Measurements from ENCODE around the gene TIMP2. TPM values are rescaled to one million over a fixed set of nuclear protein-coding genes. Genes with fewer than 3 reads are reported as not detected.

TIMP2 gene
- total and polyA plus RNA-seq, 2 of the 13 experiments (the other 11 are each of a cell fraction or from before 2014, with no cell fraction given): 3.8 to 8.5 TPM

GRCh38 chr17:78884148-78884825 is 40.9 kb downstream of the TIMP2 start (continued):
- TF ChIP-seq HNF1A (IDR thresholded peaks at IDR 0.05; ENCODE audit: low read depth) (no peak), HNF1A (CRISPR knock-in tag; IDR thresholded peaks at IDR 0.05; ENCODE audit: borderline replicate concordance) (no peak), NFE2L2 (IDR thresholded peaks at IDR 0.05; ENCODE audit: low read length) (no peak), MBD4 (IDR thresholded peaks at IDR 0.05; ENCODE audit: borderline replicate concordance, low read length) (no peak), REST (IDR thresholded peaks at IDR 0.05; ENCODE audit: borderline replicate concordance in 1 of 2, low read depth in 1 of 2, low read length in 2 of 2) (no peak), ZNF570 (CRISPR knock-in tag; IDR thresholded peaks at IDR 0.05; ENCODE audit: borderline replicate concordance) (no peak), SMAD9 (CRISPR knock-in tag; IDR thresholded peaks at IDR 0.05) (no peak), KDM4B (CRISPR knock-in tag; IDR thresholded peaks at IDR 0.05) (no peak; the same call in 1 of the 2 replicates), ZFP91 (CRISPR knock-in tag; IDR thresholded peaks at IDR 0.05; ENCODE audit: borderline replicate concordance) (0 out of 2 replicates have a peak, but pooled peaks have one; percentile 9), LBX2 (CRISPR knock-in tag; IDR thresholded peaks at IDR 0.05; ENCODE audit: borderline replicate concordance) (no peak), STAT5B (CRISPR knock-in tag; IDR thresholded peaks at IDR 0.05) (no peak), CBX2 (IDR thresholded peaks at IDR 0.05; ENCODE audit: low read depth, low read length) (no peak), CBX2 (CRISPR knock-in tag; IDR thresholded peaks at IDR 0.05; ENCODE audit: low read depth) (no peak), ZC3H4 (CRISPR knock-in tag; IDR thresholded peaks at IDR 0.05; ENCODE audit: borderline replicate concordance) (no peak), ZBTB8A (CRISPR knock-in tag; IDR thresholded peaks at IDR 0.05; ENCODE audit: borderline replicate concordance, low read depth) (no peak), ZNF704 (CRISPR knock-in tag; IDR thresholded peaks at IDR 0.05; ENCODE audit: borderline replicate concordance) (no peak), ZBTB21 (CRISPR knock-in tag; IDR thresholded peaks at IDR 0.05) (no peak), ZMAT3 (CRISPR knock-in tag; conservative IDR thresholded peaks at IDR 0.05) (no peak), MIXL1 (CRISPR knock-in tag; IDR thresholded peaks at IDR 0.05) (no peak)
